Upper lobe of left lung (tissue), 6 donors: Measurements from ENCODE around the gene RBM18. TPM values are rescaled to one million over a fixed set of nuclear protein-coding genes. Genes with fewer than 3 reads are reported as not detected.

Experiments used
- ATAC-seq, 2 donors: fragments of 200-7000 bp; cut with Tn5 transposase; one replicate each; pipeline ENCODE4 v1.9.1; 2022; ENCODE audit warnings: mild to moderate bottlenecking in 2 of 2, moderate library complexity in 2 of 2; ENCODE audit not compliant: low FRiP score in 2 of 2
- DNase-seq, 2 donors: peaks; one replicate each; pipeline ENCODE4 v3.0.0-alpha.2; 2019 to 2020
- H3K27ac ChIP-seq, 4 donors: fragments of 200-600 bp; sonication (generic); one replicate each; pipeline ENCODE4 v1.5.1; 2016 to 2019
- H3K27me3 ChIP-seq, 4 donors: fragments of 200-600 bp; sonication (generic); one replicate each; pipeline ENCODE4 v1.5.1; 2017 to 2019
- H3K36me3 ChIP-seq, 4 donors: fragments of 200-600 bp; sonication (generic); one replicate each; pipeline ENCODE4 v1.5.1; 2016 to 2019
- H3K4me1 ChIP-seq, 4 donors: fragments of 200-600 bp; sonication (generic); one replicate each; pipeline ENCODE4 v1.5.1; 2018 to 2019
- H3K4me3 ChIP-seq, 4 donors: fragments of 200-600 bp; sonication (generic); one replicate each; pipeline ENCODE4 v1.5.1; 2017 to 2019; ENCODE audit warnings: mild to moderate bottlenecking in 2 of 4, moderate library complexity in 1 of 4
- H3K9me3 ChIP-seq, 4 donors: fragments of 200-600 bp; sonication (generic); one replicate each; pipeline ENCODE4 v1.5.1; 2018 to 2019
- EP300 ChIP-seq, 4 donors: sonication (generic); formaldehyde crosslinking; IDR thresholded peaks; one replicate each; pipeline ENCODE4 v1.5.1; 2017; ENCODE audit warnings: antibody characterized with exemption in 4 of 4, control low read depth in 2 of 4
- POLR2A ChIP-seq, 4 donors: fragments of 450-650 bp; IDR thresholded peaks; one replicate each; pipeline ENCODE4 v1.5.1; 2016 to 2017; ENCODE audit warnings: antibody characterized with exemption in 4 of 4, mild to moderate bottlenecking in 2 of 4
- POLR2AphosphoS5 ChIP-seq, 2 donors: sonication (generic); formaldehyde crosslinking; IDR thresholded peaks; one replicate each; pipeline ENCODE4 v1.5.1; 2017; ENCODE audit warnings: antibody characterized with exemption in 2 of 2
- whole genome bisulfite sequencing, 2 donors: methylation state at CpG; one replicate each; pipeline ENCODE4 v1.1.5; 2017 to 2018; 5-methylcytosine and 5-hydroxymethylcytosine counted together
- total RNA-seq, 6 donors: library from RNA; depleted of rRNA in 4 of 6; stranded (reverse); fragments of >200 nt in 4 of 6; gene quantifications; one replicate each; pipeline versions ENCODE4 v1.1.0 to v1.2.1, GENCODE V29; 2016 to 2021
- TF ChIP-seq, protein P1 (sequence below), 6 experiments: fragments of 450-650 bp in 4 of 6; fragments of 200-600 bp in 2 of 6; sonication (generic) in 2 of 6; IDR thresholded peaks; one replicate each; pipeline ENCODE4 v1.5.1; 2016 to 2019; ENCODE audit warnings: antibody characterized with exemption in 6 of 6
- donor health status: DM: no; HTN: no; CAD: no; lungs with moderate emphysema.
- donor health status: DM: no; HTN: yes; CAD: no; lungs with severe emphysema.

The RBM18 gene
- total RNA-seq, 6 donors from 2014 or later = 3.0 to 19.9 (median 11.8) TPM

DNA sequence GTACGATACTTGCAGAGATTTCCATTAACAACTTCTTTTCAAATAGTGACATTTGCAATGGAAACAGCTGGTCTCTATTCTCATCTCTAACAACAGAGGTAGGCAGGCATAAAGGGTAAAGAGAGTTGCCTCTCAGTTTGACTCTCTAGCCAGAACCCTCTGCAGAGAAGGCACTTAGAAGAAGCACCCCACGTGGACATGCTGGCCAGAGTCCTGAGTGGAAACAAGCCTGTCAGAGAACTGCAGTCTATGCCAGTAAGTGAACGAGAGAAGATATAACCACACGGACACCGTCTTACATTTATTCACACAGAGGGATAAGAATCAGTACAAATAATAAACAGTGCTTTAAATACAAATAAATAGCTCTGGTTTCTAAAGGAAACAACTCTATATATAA, 24.9 kb downstream of the RBM18 start:
- 77 to 80% methylated on average over 5 of the region's 5 CpGs for WGBS, 2 donors
- no peaks in the 10 kb centered on the region for H3K4me1 ChIP-seq
- no peaks in the 10 kb centered on the region for H3K27me3 ChIP-seq
- ATAC-seq (no peak), DNase-seq (no peak)
- no peak overlapping the region for H3K4me3 ChIP-seq
- peaks cover 10 to 61% (median 33%) of the 10 kb centered on the region in 4 donors for H3K36me3 ChIP-seq
- no peak overlapping the region for H3K27ac ChIP-seq
- TF ChIP-seq POLR2AphosphoS5 (IDR thresholded peaks at IDR 0.05) = no peak
- TF ChIP-seq POLR2A (IDR thresholded peaks at IDR 0.05) = no peak
- TF ChIP-seq EP300 (IDR thresholded peaks at IDR 0.05) = no peak
- TF ChIP-seq, protein P1, sequence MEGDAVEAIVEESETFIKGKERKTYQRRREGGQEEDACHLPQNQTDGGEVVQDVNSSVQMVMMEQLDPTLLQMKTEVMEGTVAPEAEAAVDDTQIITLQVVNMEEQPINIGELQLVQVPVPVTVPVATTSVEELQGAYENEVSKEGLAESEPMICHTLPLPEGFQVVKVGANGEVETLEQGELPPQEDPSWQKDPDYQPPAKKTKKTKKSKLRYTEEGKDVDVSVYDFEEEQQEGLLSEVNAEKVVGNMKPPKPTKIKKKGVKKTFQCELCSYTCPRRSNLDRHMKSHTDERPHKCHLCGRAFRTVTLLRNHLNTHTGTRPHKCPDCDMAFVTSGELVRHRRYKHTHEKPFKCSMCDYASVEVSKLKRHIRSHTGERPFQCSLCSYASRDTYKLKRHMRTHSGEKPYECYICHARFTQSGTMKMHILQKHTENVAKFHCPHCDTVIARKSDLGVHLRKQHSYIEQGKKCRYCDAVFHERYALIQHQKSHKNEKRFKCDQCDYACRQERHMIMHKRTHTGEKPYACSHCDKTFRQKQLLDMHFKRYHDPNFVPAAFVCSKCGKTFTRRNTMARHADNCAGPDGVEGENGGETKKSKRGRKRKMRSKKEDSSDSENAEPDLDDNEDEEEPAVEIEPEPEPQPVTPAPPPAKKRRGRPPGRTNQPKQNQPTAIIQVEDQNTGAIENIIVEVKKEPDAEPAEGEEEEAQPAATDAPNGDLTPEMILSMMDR (IDR thresholded peaks at IDR 0.05) = no peak
- no peaks in the 10 kb centered on the region for H3K9me3 ChIP-seq

- Histone ChIP-seq H3K9me3 (no peaks in the 10 kb centered on the region), H3K4me1 (peaks cover 0 to 3% (median 0%) of the 10 kb centered on the region in 4 donors), H3K36me3 (peaks cover 0 to 31% (median 9%) of the 10 kb centered on the region in 4 donors), H3K4me3 (no peak overlapping the region), H3K27me3 (no peaks in the 10 kb centered on the region), H3K27ac (no peak overlapping the region)
- ATAC-seq = no peak
- no peak for TF ChIP-seq POLR2AphosphoS5 (IDR thresholded peaks at IDR 0.05)
- no peak for TF ChIP-seq EP300 (IDR thresholded peaks at IDR 0.05)
- TF ChIP-seq, protein P1 (IDR thresholded peaks at IDR 0.05) = no peak
- TF ChIP-seq POLR2A (IDR thresholded peaks at IDR 0.05) = no peak
- DNase-seq = no peak
- 82 to 84% methylated on average over 10 of the region's 10 CpGs for WGBS, 2 donors
Measured at GRCh38 chr9:122236681-122237080, 28.0 kb downstream of the RBM18 start.

DNA sequence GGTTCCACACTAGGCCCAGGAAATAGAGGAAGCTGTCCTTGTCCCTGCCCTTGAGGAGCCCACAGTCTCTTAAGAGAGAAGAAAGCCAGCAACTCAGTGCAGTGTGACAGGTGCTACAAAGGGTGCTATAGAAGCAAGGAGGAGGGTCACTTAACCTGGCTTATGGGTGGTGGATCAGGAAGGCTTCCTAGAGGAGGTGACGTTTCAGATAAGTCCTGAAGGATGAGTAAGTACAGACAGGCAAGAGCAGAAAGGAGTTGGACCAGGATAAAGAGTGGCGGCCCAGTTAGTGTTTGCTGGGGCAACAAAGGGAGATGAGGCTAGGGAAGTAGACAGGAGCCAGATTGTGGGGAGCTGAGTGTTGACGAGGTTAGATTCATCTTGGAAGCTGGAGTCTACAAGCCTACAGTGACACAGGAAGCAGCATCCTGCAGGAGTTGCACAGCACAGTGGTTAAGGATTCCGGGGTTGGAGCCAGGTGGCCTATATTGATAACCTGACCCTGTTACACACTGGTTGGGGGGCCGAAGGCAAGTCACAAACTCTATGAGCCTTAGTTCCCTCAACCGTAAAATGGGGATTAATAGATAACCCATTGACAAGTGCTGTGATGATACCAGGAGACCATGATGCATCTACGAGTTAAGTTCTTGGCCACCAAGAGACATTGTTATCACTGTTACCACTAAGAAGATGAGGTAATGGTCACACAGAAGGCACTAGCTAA, 30.5 kb downstream of the RBM18 start:
- H3K9me3 ChIP-seq = no peaks in the 10 kb centered on the region
- TF ChIP-seq POLR2AphosphoS5 (IDR thresholded peaks at IDR 0.05) (no peak), EP300 (IDR thresholded peaks at IDR 0.05) (no peak), POLR2A (IDR thresholded peaks at IDR 0.05) (no peak)
- TF ChIP-seq, protein P1 (IDR thresholded peaks at IDR 0.05) = no peak
- H3K36me3 ChIP-seq = peaks cover 0 to 6% (median 0%) of the 10 kb centered on the region in 4 donors
- 78 to 95% methylated on average over 7 of the region's 7 CpGs for WGBS, 2 donors
- H3K27ac ChIP-seq = no peak overlapping the region
- no peak overlapping the region for H3K4me3 ChIP-seq
- peaks cover 0 to 11% (median 3%) of the 10 kb centered on the region in 4 donors for H3K27me3 ChIP-seq
- ATAC-seq (no peak), DNase-seq (no peak)
- H3K4me1 ChIP-seq = peaks cover 0 to 4% (median 0%) of the 10 kb centered on the region in 4 donors

DNA sequence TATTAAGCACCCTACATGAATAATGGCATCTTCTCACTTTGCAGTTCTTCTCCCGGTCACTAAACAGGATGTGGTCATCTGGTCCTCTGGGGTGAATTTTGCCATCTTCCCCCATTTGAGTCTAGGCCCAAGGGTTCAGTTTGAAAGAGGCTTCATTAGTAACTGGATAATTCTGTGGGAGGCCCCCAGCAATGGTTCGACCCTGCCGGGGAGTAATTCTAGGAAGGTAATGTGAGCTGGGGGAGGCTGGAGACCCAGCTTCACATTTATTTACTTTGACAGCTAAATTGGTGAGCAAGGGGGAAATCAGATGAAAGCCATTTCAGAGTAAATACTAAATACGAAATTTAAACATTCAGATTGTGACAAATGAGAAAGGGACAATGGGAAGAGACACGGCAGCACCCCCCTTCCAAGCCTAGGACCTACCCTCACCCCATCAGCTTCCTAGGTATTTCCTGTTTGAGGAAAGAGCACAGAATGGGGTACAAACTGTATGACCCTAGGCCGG, 31.8 kb downstream of the RBM18 start:
- H3K9me3 ChIP-seq = no peaks in the 10 kb centered on the region
- ATAC-seq = no peak
- no peak overlapping the region for H3K4me3 ChIP-seq
- no peak for TF ChIP-seq POLR2AphosphoS5 (IDR thresholded peaks at IDR 0.05)
- TF ChIP-seq POLR2A (IDR thresholded peaks at IDR 0.05) = no peak
- TF ChIP-seq, protein P1 (IDR thresholded peaks at IDR 0.05) = no peak
- no peak for TF ChIP-seq EP300 (IDR thresholded peaks at IDR 0.05)
- H3K27me3 ChIP-seq = peaks cover 0 to 25% (median 13%) of the 10 kb centered on the region in 4 donors
- no peak overlapping the region for H3K27ac ChIP-seq
- 61 to 65% methylated on average over 6 of the region's 6 CpGs for WGBS, 2 donors
- DNase-seq = no peak
- no peaks in the 10 kb centered on the region for H3K36me3 ChIP-seq
- peaks cover 8 to 18% (median 10%) of the 10 kb centered on the region in 4 donors for H3K4me1 ChIP-seq
